K562 (cell line): ENCODE results near the gene SBK3. TPM values are rescaled to one million over a fixed set of nuclear protein-coding genes. Genes with fewer than 3 reads are reported as not detected.

ENCODE experiments used
- CCNT2 ChIP-seq: IDR thresholded peaks from 2 replicates; pipeline ENCODE4 v1.6.1; 2011; ENCODE audit warnings: borderline replicate concordance, low read depth, mild to moderate bottlenecking, moderate library complexity, mixed read lengths, low read length; ENCODE audit not compliant: insufficient read length; ENCODE audit errors: extremely low read depth
- CHD1 ChIP-seq: fragments of 200-600 bp; sonication (generic); IDR thresholded peaks from one replicate; pipeline ENCODE4 v1.6.1; 2012; ENCODE audit warnings: mild to moderate bottlenecking, moderate library complexity, low read length, inconsistent platforms
- EHMT2 ChIP-seq: fragments of 450-650 bp; IDR thresholded peaks from 2 replicates; pipeline ENCODE4 v1.6.1; 2018; ENCODE audit warnings: antibody characterized with exemption
- ELF1 ChIP-seq: fragments of 200-800 bp; sonication (Bioruptor generic); IDR thresholded peaks from 2 replicates; pipeline ENCODE4 v1.6.1; 2016; ENCODE audit warnings: missing genetic modification characterization, missing compliant biosample characterization
- HEY1 ChIP-seq: fragments of 250-450 bp; sonication (Bioruptor Pico); IDR thresholded peaks from 2 replicates; pipeline ENCODE4 v1.5.0; 2020; ENCODE audit warnings: mild to moderate bottlenecking, moderate library complexity, borderline replicate concordance
- OTX1 ChIP-seq: fragments of 450-650 bp; formaldehyde crosslinking; IDR thresholded peaks from 2 replicates; pipeline ENCODE4 v1.4.0; 2022; ENCODE audit warnings: mild to moderate bottlenecking
- PHTF2 ChIP-seq: fragments of 250-450 bp; sonication (Bioruptor Pico); IDR thresholded peaks from 2 replicates; pipeline ENCODE4 v1.5.0; 2021; ENCODE audit warnings: mild to moderate bottlenecking
- RFX5 ChIP-seq: IDR thresholded peaks from 2 replicates; pipeline ENCODE4 v1.6.1; 2011; ENCODE audit warnings: low read depth, mild to moderate bottlenecking, improper control_type of control experiment, low read length
- ZBTB8A ChIP-seq: fragments of 450-650 bp; IDR thresholded peaks from 2 replicates; pipeline ENCODE4 v1.6.1; 2018; ENCODE audit warnings: mild to moderate bottlenecking, moderate library complexity; ENCODE audit not compliant: partially characterized antibody
- ZNF124 ChIP-seq: sonication (generic); formaldehyde crosslinking; IDR thresholded peaks from 2 replicates; pipeline ENCODE4 v1.8.1; 2022; ENCODE audit warnings: missing genetic modification reagents
- ZNF133 ChIP-seq: fragments of 250-450 bp; sonication (Bioruptor Pico); IDR thresholded peaks from 2 replicates; pipeline ENCODE4 v1.4.0; 2020; ENCODE audit warnings: mild to moderate bottlenecking
- ZNF316 ChIP-seq: fragments of 450-650 bp; IDR thresholded peaks from 2 replicates; pipeline ENCODE4 v1.6.1; 2016
- ZNF717 ChIP-seq: fragments of 250-450 bp; sonication (Bioruptor Pico); IDR thresholded peaks from 2 replicates; pipeline ENCODE4 v1.5.0; 2021
- polyA plus RNA-seq, 8 experiments: library from polyadenylated mRNA; depleted of rRNA in 4 of 8; stranded (reverse) in 5 of 8; unstranded in 3 of 8; fragments of >200 nt; fragmentation: Nextera tagmentation in 2 of 8; fragmentation: Illumina TruSeq in 1 of 8; extraction: Ambion mirVana in 2 of 8; extraction: Trizol in 1 of 8; gene quantifications; 2 replicates each; pipeline versions ENCODE4 v1.2.1 to v1.2.3, GENCODE V29; 2011 to 2014; ENCODE audit warnings: inconsistent platforms in 1 of 8, missing spikeins in 1 of 8
- total RNA-seq, 7 experiments: library from RNA; depleted of rRNA in 6 of 7; stranded (reverse); fragments of >200 nt in 6 of 7; fragmentation: Illumina TruSeq in 2 of 7; extraction: Trizol in 2 of 7; gene quantifications; 2 replicates each; pipeline versions ENCODE4 v1.2.1 to v1.2.3, GENCODE V29; 2011 to 2021; ENCODE audit warnings: low replicate concordance in 1 of 7
- TF ChIP-seq, protein P1 (sequence below): fragments of 200-800 bp; sonication (Bioruptor generic); IDR thresholded peaks from 2 replicates; pipeline ENCODE4 v1.6.1; 2017; ENCODE audit warnings: missing genetic modification characterization, missing compliant biosample characterization
- TF ChIP-seq, protein P2 (sequence below): fragments of 450-650 bp; formaldehyde crosslinking; IDR thresholded peaks from 2 replicates; pipeline ENCODE4 v1.4.0; 2020; ENCODE audit warnings: mild to moderate bottlenecking, moderate library complexity
- TF ChIP-seq, protein P3 (sequence below): sonication (generic); formaldehyde crosslinking; IDR thresholded peaks from 2 replicates; pipeline ENCODE4 v1.8.0; 2022; ENCODE audit warnings: missing genetic modification reagents, mild to moderate bottlenecking, moderate library complexity, borderline replicate concordance
- TF ChIP-seq, protein P4 (sequence below): fragments of 250-450 bp; sonication (Bioruptor Pico); IDR thresholded peaks from 2 replicates; pipeline ENCODE4 v1.5.0; 2020; ENCODE audit warnings: mild to moderate bottlenecking, borderline replicate concordance
- TF ChIP-seq, protein P5 (sequence below), 2 experiments: fragments of 450-650 bp; IDR thresholded peaks; 2 replicates each; pipeline ENCODE4 v1.6.1; 2018; ENCODE audit warnings: mild to moderate bottlenecking in 2 of 2, low read depth in 1 of 2; ENCODE audit not compliant: partially characterized antibody in 2 of 2

The SBK3 gene
- total and polyA plus RNA-seq, 9 of the 15 experiments (the other 6 are each of a cell fraction or from before 2014, with no cell fraction given), result 0.11 to 0.43 (median 0.13) TPM; not detected in 6

DNA sequence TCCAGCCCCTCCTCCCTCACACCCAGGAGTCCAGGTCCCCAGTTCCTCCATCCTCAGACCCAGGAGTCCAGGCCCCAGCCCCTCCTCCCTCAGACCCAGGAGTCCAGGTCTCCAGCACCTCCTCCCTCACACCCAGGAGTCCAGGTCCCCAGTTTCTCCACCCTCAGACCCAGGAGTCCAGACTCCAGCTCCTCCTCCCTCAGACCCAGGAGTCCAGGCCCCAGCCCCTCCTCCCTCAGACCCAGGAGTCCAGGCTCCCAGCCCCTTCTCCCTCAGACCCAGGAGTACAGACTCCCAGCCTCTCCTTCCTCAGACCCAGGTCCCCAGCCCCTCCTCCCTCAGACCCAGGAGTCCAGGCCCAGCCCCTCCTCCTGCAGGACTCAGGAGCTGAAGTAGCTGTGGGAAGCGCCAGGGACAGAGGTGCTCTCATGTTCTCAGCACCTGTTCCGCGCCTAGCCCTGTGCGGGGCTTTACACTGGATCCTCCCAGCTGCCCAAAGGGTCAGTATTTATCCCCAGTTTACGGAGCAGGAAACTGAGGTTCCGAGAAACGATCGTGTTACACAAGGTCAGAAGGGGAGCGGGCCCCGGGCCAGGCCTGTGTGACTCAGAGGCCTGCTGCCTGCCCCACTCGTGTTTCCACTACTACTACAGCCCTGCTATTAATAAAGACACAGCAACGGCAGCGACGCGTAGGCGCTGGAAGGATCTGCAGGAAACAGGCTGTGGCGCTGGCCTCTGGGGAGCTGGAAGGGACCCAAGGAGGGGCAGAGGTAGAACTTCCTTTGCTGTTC lies 1.7 kb upstream of the SBK3 start (continued):
- TF ChIP-seq, protein P1, sequence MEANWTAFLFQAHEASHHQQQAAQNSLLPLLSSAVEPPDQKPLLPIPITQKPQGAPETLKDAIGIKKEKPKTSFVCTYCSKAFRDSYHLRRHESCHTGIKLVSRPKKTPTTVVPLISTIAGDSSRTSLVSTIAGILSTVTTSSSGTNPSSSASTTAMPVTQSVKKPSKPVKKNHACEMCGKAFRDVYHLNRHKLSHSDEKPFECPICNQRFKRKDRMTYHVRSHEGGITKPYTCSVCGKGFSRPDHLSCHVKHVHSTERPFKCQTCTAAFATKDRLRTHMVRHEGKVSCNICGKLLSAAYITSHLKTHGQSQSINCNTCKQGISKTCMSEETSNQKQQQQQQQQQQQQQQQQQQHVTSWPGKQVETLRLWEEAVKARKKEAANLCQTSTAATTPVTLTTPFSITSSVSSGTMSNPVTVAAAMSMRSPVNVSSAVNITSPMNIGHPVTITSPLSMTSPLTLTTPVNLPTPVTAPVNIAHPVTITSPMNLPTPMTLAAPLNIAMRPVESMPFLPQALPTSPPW, result no peak
- TF ChIP-seq RFX5 (no peak), ZBTB8A (no peak), ZNF717 (CRISPR knock-in tag) (no peak), ZNF316 (no peak), ZNF133 (CRISPR knock-in tag) (no peak), ELF1 (no peak), EHMT2 (no peak), ZNF124 (CRISPR knock-in tag) (no peak), CHD1 (no peak), OTX1 (CRISPR knock-in tag) (no peak), HEY1 (CRISPR knock-in tag) (no peak), PHTF2 (CRISPR knock-in tag) (no peak), CCNT2 (no peak)
- TF ChIP-seq, protein P2, sequence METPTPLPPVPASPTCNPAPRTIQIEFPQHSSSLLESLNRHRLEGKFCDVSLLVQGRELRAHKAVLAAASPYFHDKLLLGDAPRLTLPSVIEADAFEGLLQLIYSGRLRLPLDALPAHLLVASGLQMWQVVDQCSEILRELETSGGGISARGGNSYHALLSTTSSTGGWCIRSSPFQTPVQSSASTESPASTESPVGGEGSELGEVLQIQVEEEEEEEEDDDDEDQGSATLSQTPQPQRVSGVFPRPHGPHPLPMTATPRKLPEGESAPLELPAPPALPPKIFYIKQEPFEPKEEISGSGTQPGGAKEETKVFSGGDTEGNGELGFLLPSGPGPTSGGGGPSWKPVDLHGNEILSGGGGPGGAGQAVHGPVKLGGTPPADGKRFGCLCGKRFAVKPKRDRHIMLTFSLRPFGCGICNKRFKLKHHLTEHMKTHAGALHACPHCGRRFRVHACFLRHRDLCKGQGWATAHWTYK (CRISPR knock-in tag), result no peak
- TF ChIP-seq, protein P3, sequence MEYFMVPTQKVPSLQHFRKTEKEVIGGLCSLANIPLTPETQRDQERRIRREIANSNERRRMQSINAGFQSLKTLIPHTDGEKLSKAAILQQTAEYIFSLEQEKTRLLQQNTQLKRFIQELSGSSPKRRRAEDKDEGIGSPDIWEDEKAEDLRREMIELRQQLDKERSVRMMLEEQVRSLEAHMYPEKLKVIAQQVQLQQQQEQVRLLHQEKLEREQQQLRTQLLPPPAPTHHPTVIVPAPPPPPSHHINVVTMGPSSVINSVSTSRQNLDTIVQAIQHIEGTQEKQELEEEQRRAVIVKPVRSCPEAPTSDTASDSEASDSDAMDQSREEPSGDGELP, result no peak
- TF ChIP-seq, protein P4, sequence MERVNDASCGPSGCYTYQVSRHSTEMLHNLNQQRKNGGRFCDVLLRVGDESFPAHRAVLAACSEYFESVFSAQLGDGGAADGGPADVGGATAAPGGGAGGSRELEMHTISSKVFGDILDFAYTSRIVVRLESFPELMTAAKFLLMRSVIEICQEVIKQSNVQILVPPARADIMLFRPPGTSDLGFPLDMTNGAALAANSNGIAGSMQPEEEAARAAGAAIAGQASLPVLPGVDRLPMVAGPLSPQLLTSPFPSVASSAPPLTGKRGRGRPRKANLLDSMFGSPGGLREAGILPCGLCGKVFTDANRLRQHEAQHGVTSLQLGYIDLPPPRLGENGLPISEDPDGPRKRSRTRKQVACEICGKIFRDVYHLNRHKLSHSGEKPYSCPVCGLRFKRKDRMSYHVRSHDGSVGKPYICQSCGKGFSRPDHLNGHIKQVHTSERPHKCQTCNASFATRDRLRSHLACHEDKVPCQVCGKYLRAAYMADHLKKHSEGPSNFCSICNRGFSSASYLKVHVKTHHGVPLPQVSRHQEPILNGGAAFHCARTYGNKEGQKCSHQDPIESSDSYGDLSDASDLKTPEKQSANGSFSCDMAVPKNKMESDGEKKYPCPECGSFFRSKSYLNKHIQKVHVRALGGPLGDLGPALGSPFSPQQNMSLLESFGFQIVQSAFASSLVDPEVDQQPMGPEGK (CRISPR knock-in tag), result no peak
- TF ChIP-seq, protein P5, sequence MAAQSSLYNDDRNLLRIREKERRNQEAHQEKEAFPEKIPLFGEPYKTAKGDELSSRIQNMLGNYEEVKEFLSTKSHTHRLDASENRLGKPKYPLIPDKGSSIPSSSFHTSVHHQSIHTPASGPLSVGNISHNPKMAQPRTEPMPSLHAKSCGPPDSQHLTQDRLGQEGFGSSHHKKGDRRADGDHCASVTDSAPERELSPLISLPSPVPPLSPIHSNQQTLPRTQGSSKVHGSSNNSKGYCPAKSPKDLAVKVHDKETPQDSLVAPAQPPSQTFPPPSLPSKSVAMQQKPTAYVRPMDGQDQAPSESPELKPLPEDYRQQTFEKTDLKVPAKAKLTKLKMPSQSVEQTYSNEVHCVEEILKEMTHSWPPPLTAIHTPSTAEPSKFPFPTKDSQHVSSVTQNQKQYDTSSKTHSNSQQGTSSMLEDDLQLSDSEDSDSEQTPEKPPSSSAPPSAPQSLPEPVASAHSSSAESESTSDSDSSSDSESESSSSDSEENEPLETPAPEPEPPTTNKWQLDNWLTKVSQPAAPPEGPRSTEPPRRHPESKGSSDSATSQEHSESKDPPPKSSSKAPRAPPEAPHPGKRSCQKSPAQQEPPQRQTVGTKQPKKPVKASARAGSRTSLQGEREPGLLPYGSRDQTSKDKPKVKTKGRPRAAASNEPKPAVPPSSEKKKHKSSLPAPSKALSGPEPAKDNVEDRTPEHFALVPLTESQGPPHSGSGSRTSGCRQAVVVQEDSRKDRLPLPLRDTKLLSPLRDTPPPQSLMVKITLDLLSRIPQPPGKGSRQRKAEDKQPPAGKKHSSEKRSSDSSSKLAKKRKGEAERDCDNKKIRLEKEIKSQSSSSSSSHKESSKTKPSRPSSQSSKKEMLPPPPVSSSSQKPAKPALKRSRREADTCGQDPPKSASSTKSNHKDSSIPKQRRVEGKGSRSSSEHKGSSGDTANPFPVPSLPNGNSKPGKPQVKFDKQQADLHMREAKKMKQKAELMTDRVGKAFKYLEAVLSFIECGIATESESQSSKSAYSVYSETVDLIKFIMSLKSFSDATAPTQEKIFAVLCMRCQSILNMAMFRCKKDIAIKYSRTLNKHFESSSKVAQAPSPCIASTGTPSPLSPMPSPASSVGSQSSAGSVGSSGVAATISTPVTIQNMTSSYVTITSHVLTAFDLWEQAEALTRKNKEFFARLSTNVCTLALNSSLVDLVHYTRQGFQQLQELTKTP (IDR thresholded peaks at IDR 0.05; ENCODE audit: low read depth in 1 of 2, partially characterized antibody in 2 of 2), result no peak
